ENCODE measurements around the gene TREM2. TPM values are rescaled to one million over a fixed set of nuclear protein-coding genes. Genes with fewer than 3 reads are reported as not detected.

TREM2 gene
- total RNA-seq, 6 experiments from 2014 or later = not detected

- no peaks in the 10 kb centered on the region; the same call in 1 of the 2 replicates for H3K36me3 Mint-ChIP-seq (ENCODE audit: low read depth)
- no peaks in the 10 kb centered on the region; the same call in 1 of the 2 replicates for H3K27me3 Mint-ChIP-seq (ENCODE audit: insufficient read depth)
- H3K4me1 Mint-ChIP-seq (ENCODE audit: low read depth) = no peaks in the 10 kb centered on the region
- H3K4me3 Mint-ChIP-seq = no peak overlapping the region
- H3K9me3 Mint-ChIP-seq = no peaks in the 10 kb centered on the region
- no peak for DNase-seq
- TF ChIP-seq CTCF (IDR thresholded peaks at IDR 0.05) = no peak
- H3K27ac Mint-ChIP-seq = no peak overlapping the region
Measured at GRCh38 chr6:41111017-41111416, 51.9 kb downstream of the TREM2 start.

Other genes starting within 250 kb of the TREM2 start
- gene UNC5CL, start 123.9 kb downstream of the TREM2 start, total RNA-seq (2021; fragmentation: NEBNext Ultra II Directional; extraction: Animal tissue kit (Norgen Biotek cat#: 25700)) = not detected
- not detected for gene TSPO2, start 120.6 kb downstream of the TREM2 start, total RNA-seq (2021; fragmentation: NEBNext Ultra II Directional; extraction: Animal tissue kit (Norgen Biotek cat#: 25700))
- not detected for gene APOBEC2, start 109.9 kb downstream of the TREM2 start, total RNA-seq (2021; fragmentation: NEBNext Ultra II Directional; extraction: Animal tissue kit (Norgen Biotek cat#: 25700))
- gene OARD1, start 90.8 kb downstream of the TREM2 start, total RNA-seq (2021; fragmentation: NEBNext Ultra II Directional; extraction: Animal tissue kit (Norgen Biotek cat#: 25700)) = 10 to 100 TPM; 10.9 to 14.2 (median 11.8) TPM
- 10 to 100 TPM; 14.9 to 20.0 (median 16.7) TPM for gene NFYA, start 90.1 kb downstream of the TREM2 start, total RNA-seq (2021; fragmentation: NEBNext Ultra II Directional; extraction: Animal tissue kit (Norgen Biotek cat#: 25700))
- not detected for gene TREML1, start 8.8 kb downstream of the TREM2 start, total RNA-seq (2021; fragmentation: NEBNext Ultra II Directional; extraction: Animal tissue kit (Norgen Biotek cat#: 25700))
- gene TREML2, start 38.0 kb upstream of the TREM2 start, total RNA-seq (2021; fragmentation: NEBNext Ultra II Directional; extraction: Animal tissue kit (Norgen Biotek cat#: 25700)) = not detected
- not detected for gene TREML4, start 65.2 kb upstream of the TREM2 start, total RNA-seq (2021; fragmentation: NEBNext Ultra II Directional; extraction: Animal tissue kit (Norgen Biotek cat#: 25700))
- under 1 TPM in 1 of 6 experiments, not detected in 5; 0.09 TPM for gene TREM1, start 123.6 kb upstream of the TREM2 start, total RNA-seq (2021; fragmentation: NEBNext Ultra II Directional; extraction: Animal tissue kit (Norgen Biotek cat#: 25700))
- gene NCR2, start 172.5 kb upstream of the TREM2 start, total RNA-seq (2021; fragmentation: NEBNext Ultra II Directional; extraction: Animal tissue kit (Norgen Biotek cat#: 25700)) = not detected

Measured in HFFc6 (cell line).